Activated T-cell treated with anti-CD3 and anti-CD28 coated beads, Interleukin-2, amount 50 U/mL, for 4 hours (primary cell): ENCODE measurements around the gene MTX1. TPM values are rescaled to one million over a fixed set of nuclear protein-coding genes. Genes with fewer than 3 reads are reported as not detected.
"Not testable (repeated sequence)": the region's sequence is repeated elsewhere in the genome, so short reads cannot be mapped to it uniquely, and the experiment has no call there.

Experiments
- ATAC-seq, 2 donors: fragments of 200-7000 bp; cut with Tn5 transposase; one replicate each; pipeline ENCODE4 v1.10.0; 2021
- DNase-seq: peaks from one replicate; pipeline ENCODE4 v3.0.0-alpha.2; 2020
- H3K27me3 Mint-ChIP-seq: one replicate; pipeline ENCODE4 v1.8.0; 2021; ENCODE audit warnings: low read depth, mixed read lengths
- H3K36me3 Mint-ChIP-seq: one replicate; pipeline ENCODE4 v1.8.0; 2022; ENCODE audit warnings: mixed read lengths; ENCODE audit not compliant: insufficient read depth
- H3K4me1 Mint-ChIP-seq: one replicate; pipeline ENCODE4 v1.8.0; 2021; ENCODE audit warnings: low read depth, mixed read lengths
- H3K4me3 Mint-ChIP-seq: one replicate; pipeline ENCODE4 v1.8.0; 2021; ENCODE audit warnings: mild to moderate bottlenecking, moderate library complexity, mixed read lengths
- H3K9me3 Mint-ChIP-seq: one replicate; pipeline ENCODE4 v1.8.0; 2021; ENCODE audit warnings: mixed read lengths
- total RNA-seq, 3 donors: library from RNA; stranded (reverse); gene quantifications; one replicate each; pipeline ENCODE4 v1.2.1, GENCODE V29; 2021

Gene MTX1
- total RNA-seq, 3 donors from 2014 or later = 77.4 to 88.6 (median 77.7) TPM

DNA sequence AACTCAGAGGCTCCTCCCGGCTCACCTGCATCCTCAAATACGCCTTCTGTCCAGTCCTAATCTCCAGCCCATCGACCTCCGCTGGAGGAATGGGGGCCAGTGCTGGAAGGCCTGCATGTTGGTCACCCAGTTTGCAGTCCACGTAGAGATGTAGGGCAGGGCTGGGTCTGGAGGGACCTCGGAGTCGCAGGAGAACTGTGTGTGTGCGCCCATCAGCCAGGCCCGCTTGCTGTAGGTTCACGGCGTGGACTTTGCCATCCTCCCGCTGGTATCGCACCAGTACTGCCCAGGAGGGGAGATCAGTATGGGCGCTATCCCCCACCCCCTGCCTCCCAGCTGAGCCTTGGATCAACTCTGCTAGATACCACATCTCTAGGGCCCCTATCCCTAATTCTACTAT lies 3.5 kb upstream of the MTX1 start:
- Mint-ChIP-seq H3K9me3 (no peaks in the 10 kb centered on the region), H3K4me1 (peaks cover 20% of the 10 kb centered on the region), H3K36me3 (no peaks in the 10 kb centered on the region), H3K27me3 (no peaks in the 10 kb centered on the region), H3K4me3 (no peak overlapping the region)
- no peak for DNase-seq
- ATAC-seq = no peak

DNA sequence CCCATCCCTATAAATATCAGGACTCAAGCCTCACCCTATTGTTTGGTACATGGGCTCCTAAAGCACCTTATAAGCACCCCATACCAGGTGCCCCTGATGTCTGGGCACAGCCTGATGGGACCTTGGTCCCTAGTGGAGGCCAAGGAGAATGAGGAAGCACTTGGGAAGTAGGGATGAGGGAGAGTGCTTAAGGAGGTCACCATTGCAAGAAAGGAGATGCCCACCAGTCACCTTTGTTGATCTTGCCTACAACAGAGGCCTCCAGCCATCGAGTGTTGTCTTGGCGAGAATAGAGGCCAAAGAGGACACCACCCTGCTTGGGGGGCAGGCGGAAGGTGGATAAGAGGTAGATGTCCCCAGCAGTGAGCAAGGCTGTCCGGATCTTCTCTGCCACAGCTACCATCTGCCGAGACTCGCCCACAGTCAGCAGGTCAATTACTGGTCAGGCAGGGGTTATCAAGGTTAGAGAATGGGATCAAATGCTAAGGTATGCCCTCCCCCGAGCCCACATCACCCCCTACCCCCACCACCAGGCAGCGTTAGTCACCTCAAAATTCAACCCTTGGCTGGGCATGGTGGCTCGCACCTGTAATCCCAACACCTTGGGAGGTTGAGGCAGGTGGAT lies 2.4 kb upstream of the MTX1 start:
- no peak for ATAC-seq
- Mint-ChIP-seq H3K4me1 (peaks cover 24% of the 10 kb centered on the region), H3K4me3 (no peak overlapping the region), H3K9me3 (no peaks in the 10 kb centered on the region), H3K36me3 (peaks cover 6% of the 10 kb centered on the region), H3K27me3 (no peaks in the 10 kb centered on the region)
- no peak for DNase-seq

GRCh38 chr1:155206891-155207805 lies 1.3 kb upstream of the MTX1 start:
- peaks cover 8% of the 10 kb centered on the region for H3K36me3 Mint-ChIP-seq
- H3K9me3 Mint-ChIP-seq = no peaks in the 10 kb centered on the region
- peak; percentile 93 for DNase-seq
- H3K27me3 Mint-ChIP-seq = no peaks in the 10 kb centered on the region
- ATAC-seq = peak; percentile 48 to 54
- peak overlapping the region; percentile 55 for H3K4me3 Mint-ChIP-seq
- H3K4me1 Mint-ChIP-seq = peaks cover 24% of the 10 kb centered on the region

DNA sequence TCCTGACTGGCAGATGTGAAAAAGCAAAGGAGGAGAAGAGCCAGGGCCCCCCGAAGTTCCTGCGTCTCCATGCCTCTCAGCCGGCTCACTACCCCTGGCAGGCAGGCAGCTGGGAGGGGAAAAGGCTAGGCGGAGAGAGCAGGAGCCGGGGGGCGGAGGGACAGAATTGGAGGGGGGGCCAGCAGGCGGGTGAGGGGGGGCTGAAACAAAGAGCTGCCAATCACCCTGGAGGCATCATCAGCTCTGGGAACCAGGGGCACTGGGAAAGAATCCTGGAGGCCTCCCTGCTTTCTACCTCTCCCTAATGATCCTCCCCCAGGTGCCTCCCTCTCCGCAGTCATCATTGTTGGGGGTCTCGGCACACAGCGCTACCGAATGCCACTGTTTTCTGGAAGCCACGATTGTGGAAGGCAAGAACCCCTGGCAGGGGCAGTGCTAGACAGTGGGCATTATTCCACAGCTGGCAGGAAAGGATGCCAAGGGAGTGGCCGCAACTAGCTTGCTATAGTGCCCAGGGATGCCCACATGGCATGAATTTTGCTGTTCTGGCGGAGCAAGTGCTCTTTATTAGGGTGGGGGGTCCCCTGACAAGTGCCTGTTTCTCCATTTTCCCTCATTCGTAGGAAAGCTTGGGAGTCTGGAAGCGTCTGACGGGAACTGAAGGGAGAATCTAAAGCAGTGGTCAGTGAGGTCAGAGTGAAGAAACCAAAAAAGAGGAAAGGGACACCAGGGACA lies 522 bp upstream of the MTX1 start, which contains the start of gene THBS3:
Gene THBS3, minus strand, starts transcription at position 92 of the 735 bp plus-strand sequence. Its CDS starts 21 bp downstream, at position 71.
- DNase-seq = no peak
- Mint-ChIP-seq H3K9me3 (no peaks in the 10 kb centered on the region), H3K4me1 (peaks cover 24% of the 10 kb centered on the region), H3K27me3 (no peaks in the 10 kb centered on the region), H3K4me3 (peak within 1 kb of the TSS; percentile 91), H3K36me3 (peaks cover 8% of the 10 kb centered on the region)
- ATAC-seq = no peak

- peaks cover 8% of the 10 kb centered on the region for H3K36me3 Mint-ChIP-seq
- ATAC-seq (no peak), DNase-seq (no peak)
- H3K4me1 Mint-ChIP-seq = peaks cover 24% of the 10 kb centered on the region
- H3K27me3 Mint-ChIP-seq = no peaks in the 10 kb centered on the region
- no peaks in the 10 kb centered on the region for H3K9me3 Mint-ChIP-seq
- peak overlapping the region; percentile 91 for H3K4me3 Mint-ChIP-seq
These were observed 822 bp downstream of the MTX1 start for GRCh38 chr1:155209312-155209721.

DNA sequence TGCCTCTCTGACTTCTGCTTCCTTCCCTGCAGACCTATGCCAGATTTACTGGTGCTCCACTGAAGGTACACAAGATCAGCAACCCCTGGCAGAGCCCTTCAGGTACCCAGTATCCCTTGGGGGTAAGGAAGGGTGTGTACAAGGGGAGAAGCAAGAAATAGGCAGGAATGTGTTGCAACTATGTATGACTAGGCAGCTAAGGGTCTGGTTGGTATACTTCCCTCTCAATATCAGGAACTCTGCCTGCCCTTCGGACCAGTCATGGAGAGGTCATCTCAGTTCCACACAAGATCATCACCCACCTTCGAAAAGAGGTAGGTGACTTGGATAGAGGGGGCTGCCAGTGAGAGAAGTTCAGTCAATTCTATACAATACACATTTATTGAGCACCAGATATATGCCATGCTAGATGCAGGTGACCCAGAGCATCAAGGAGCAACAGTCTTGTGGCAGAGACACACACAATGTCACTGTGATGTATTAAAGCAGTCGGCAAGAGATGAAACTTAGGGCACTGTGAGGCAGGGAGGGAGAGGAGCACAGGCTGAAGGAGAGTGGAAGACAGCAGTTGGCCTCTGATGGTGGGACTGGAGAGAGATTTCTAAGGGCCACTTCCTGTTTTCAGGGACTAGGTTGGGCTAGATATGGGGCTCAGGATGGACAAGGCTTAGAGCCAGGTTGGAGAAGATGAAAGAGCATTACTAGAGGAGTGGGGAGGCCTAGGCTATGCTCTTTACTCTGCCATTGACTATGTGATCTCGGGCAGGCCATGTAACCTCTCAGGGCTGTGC lies 2.0 kb downstream of the MTX1 start:
- H3K36me3 Mint-ChIP-seq = peaks cover 11% of the 10 kb centered on the region
- peak overlapping the region; percentile 91 for H3K4me3 Mint-ChIP-seq
- no peaks in the 10 kb centered on the region for H3K27me3 Mint-ChIP-seq
- no peak for ATAC-seq
- peaks cover 32% of the 10 kb centered on the region for H3K4me1 Mint-ChIP-seq
- DNase-seq = no peak
- H3K9me3 Mint-ChIP-seq = no peaks in the 10 kb centered on the region

GRCh38 chr1:155211381-155212050 lies 3.0 kb downstream of the MTX1 start:
- H3K9me3 Mint-ChIP-seq, DNase-seq, H3K4me3 Mint-ChIP-seq, ATAC-seq, H3K27me3 Mint-ChIP-seq: not testable (repeated sequence)
- Mint-ChIP-seq H3K4me1 (peaks cover 34% of the 10 kb centered on the region), H3K36me3 (peaks cover 12% of the 10 kb centered on the region)

- Mint-ChIP-seq H3K4me1 (peaks cover 30% of the 10 kb centered on the region), H3K36me3 (peaks cover 12% of the 10 kb centered on the region)
- not testable (repeated sequence) for DNase-seq, ATAC-seq, H3K4me3 Mint-ChIP-seq, H3K27me3 Mint-ChIP-seq, H3K9me3 Mint-ChIP-seq
These were observed 3.6 kb downstream of the MTX1 start for GRCh38 chr1:155212051-155212440.

- H3K4me3 Mint-ChIP-seq, H3K27me3 Mint-ChIP-seq, DNase-seq, H3K9me3 Mint-ChIP-seq: not testable (repeated sequence)
- peaks cover 12% of the 10 kb centered on the region for H3K36me3 Mint-ChIP-seq
- peaks cover 24% of the 10 kb centered on the region for H3K4me1 Mint-ChIP-seq
- peak; percentile 20 to 23 for ATAC-seq
These were observed 6.2 kb downstream of the MTX1 start for GRCh38 chr1:155214702-155215101.

GRCh38 chr1:155218854-155219591 lies 10.5 kb downstream of the MTX1 start:
- Mint-ChIP-seq H3K4me1 (peaks cover 29% of the 10 kb centered on the region), H3K9me3 (no peaks in the 10 kb centered on the region), H3K27me3 (no peaks in the 10 kb centered on the region), H3K4me3 (no peak overlapping the region), H3K36me3 (peaks cover 4% of the 10 kb centered on the region)
- no peak for DNase-seq
- peak in 1 of 2 donors; percentile 9 for ATAC-seq

DNA sequence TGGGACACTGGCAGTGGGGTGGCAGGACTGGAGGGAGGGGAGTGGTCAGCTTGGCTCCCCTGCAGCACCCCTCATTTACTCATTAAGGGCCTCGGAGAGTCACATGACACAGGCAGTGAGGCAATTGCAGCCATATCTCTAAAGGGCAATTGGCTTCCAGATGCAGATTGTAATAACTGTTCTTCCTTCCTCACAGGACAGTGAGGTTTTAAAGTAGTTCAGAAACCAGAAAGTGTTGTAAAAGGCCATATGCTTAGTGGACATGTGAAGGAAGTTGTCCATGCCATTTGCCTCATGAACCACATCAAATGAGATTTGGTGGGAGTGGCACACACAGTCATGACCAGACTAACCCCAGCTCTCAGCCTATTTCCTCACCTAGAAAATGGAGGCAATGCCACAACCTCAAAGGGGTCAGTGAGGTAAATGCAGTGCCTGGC lies 11.1 kb downstream of the MTX1 start:
- Mint-ChIP-seq H3K36me3 (peaks cover 4% of the 10 kb centered on the region), H3K9me3 (no peaks in the 10 kb centered on the region), H3K27me3 (no peaks in the 10 kb centered on the region), H3K4me3 (no peak overlapping the region), H3K4me1 (peaks cover 29% of the 10 kb centered on the region)
- no peak for DNase-seq
- peak in 1 of 2 donors; percentile 36 for ATAC-seq

DNA sequence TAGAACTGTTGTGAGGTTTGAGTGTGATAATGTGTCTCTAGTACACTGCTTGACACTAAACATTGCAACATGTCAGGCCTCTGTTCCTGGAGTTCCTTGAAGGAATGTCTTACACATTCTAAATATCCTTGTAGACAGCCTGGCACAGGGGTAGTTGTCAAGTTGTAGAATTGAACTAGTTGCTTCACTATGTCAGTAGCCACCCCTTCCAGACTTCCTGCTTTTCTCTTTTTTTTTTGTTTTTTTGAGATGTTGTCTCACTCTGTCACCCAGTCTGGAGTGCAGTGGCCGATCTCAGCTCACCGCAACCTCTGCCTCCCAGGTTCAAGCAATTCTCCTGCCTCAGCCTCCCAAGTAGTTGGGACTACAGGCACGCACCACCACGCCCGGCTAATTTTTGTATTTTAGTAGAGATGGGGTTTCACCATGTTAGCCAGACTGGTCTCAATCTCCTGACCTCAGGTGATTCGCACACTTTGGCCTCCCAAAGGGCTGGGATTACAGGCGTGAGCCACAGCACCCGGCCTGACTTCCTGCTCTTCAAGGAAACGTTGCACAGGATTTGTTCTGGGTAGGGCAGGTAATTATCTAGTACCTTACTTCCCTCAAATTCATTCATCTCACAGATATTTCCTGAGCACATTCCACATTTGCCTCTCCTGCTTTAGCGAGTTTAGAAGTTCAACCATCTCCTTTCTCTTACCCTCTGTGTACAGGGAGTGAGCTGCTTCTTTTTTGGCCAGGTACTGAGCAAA lies 11.9 kb downstream of the MTX1 start:
- ATAC-seq, H3K4me3 Mint-ChIP-seq, H3K9me3 Mint-ChIP-seq, DNase-seq, H3K27me3 Mint-ChIP-seq, H3K36me3 Mint-ChIP-seq: not testable (repeated sequence)
- peaks cover 22% of the 10 kb centered on the region for H3K4me1 Mint-ChIP-seq
